GM19395 (cell line): ENCODE results near the gene APOBEC4.
A peak's percentile ranks its signal among the peaks of the same experiment; 100 is the strongest.

Experiments
- ATAC-seq: cut with Tn5 transposase; IDR thresholded peaks from one replicate; pipeline ENCODE4 v1.9.1; 2021; ENCODE audit warnings: mild to moderate bottlenecking, moderate library complexity; ENCODE audit not compliant: unreplicated experiment

APOBEC4 gene

GRCh38 chr1:183604815-183605214, 48.3 kb downstream of the APOBEC4 start:
- ATAC-seq: peak; percentile 26

GRCh38 chr1:183604038-183604808, 48.9 kb downstream of the APOBEC4 start:
- peak; percentile 57 for ATAC-seq

GRCh38 chr1:183602510-183602909, 50.6 kb downstream of the APOBEC4 start:
- ATAC-seq: no peak

- ATAC-seq: no peak
Measured at GRCh38 chr1:183600634-183601033, 52.5 kb downstream of the APOBEC4 start.

- no peak for ATAC-seq
Measured at GRCh38 chr1:183600136-183600535, 53.0 kb downstream of the APOBEC4 start.

- ATAC-seq: peak; percentile 72
Measured at GRCh38 chr1:183598386-183598785, 54.7 kb downstream of the APOBEC4 start.

GRCh38 chr1:183597656-183598347, 55.3 kb downstream of the APOBEC4 start:
- no peak for ATAC-seq

GRCh38 chr1:183596500-183596899, 56.6 kb downstream of the APOBEC4 start:
- no peak for ATAC-seq
